Panc1 (cell line): ENCODE measurements around the gene SERTAD4. TPM values are rescaled to one million over a fixed set of nuclear protein-coding genes. Genes with fewer than 3 reads are reported as not detected.

ENCODE experiments used
- ATAC-seq: fragments of 200-7000 bp; cut with Tn5 transposase; 2 replicates; pipeline ENCODE4 v1.9.1; 2020; ENCODE audit warnings: mild to moderate bottlenecking, moderate library complexity
- BruUV-seq: library from RNA; stranded (reverse); fragments of 400-500 nt; replicated peaks from 2 replicates; lab custom pipeline; 2021; lab: Mats Ljungman, UMichigan
- CTCF ChIA-PET: fragments of 300-600 bp; sonication (Branson Sonifier 250); formaldehyde crosslinking; loops from one replicate; lab custom pipeline; 2022; ENCODE audit warnings: antibody characterized with exemption; lab: Charles Lee
- POLR2A ChIA-PET: fragments of 300-600 bp; sonication (Branson Sonifier 250); formaldehyde crosslinking; loops from one replicate; lab custom pipeline; 2022; ENCODE audit warnings: antibody characterized with exemption; lab: Charles Lee
- DNase-seq: peaks from one replicate; pipeline ENCODE4 v3.0.0-alpha.2; 2010; ENCODE audit warnings: low read depth, low spot score
- H3K27ac ChIP-seq: 2 replicates; pipeline ENCODE4 v1.5.1; 2011; ENCODE audit warnings: mild to moderate bottlenecking, low read length, inconsistent platforms
- H3K27me3 ChIP-seq: fragments of 200-500 bp; sonication (Bioruptor generic); 2 replicates; pipeline ENCODE4 v1.6.0; 2014; ENCODE audit warnings: low read length, inconsistent platforms; ENCODE audit not compliant: control insufficient read depth, insufficient read depth
- H3K36me3 ChIP-seq: fragments of 200-500 bp; sonication (Bioruptor generic); 2 replicates; pipeline ENCODE4 v1.5.1; 2014; ENCODE audit warnings: inconsistent platforms, mild to moderate bottlenecking, low read length, moderate library complexity; ENCODE audit not compliant: control insufficient read depth, insufficient read depth
- H3K4me1 ChIP-seq: 2 replicates; pipeline ENCODE4 v1.5.1; 2011; ENCODE audit warnings: inconsistent platforms, mild to moderate bottlenecking, low read length, moderate library complexity; ENCODE audit not compliant: control insufficient read depth, insufficient read depth
- H3K4me3 ChIP-seq, 2 experiments: 2 replicates each; pipeline ENCODE4 v1.5.1; 2011 to 2012; ENCODE audit warnings: low read depth in 2 of 2, low read length in 2 of 2, mild to moderate bottlenecking in 2 of 2, inconsistent platforms in 1 of 2, moderate library complexity in 1 of 2
- H3K9me3 ChIP-seq: fragments of 200-500 bp; sonication (Bioruptor generic); 2 replicates; pipeline ENCODE4 v1.5.1; 2014; ENCODE audit warnings: low read depth, mild to moderate bottlenecking, inconsistent platforms, low read length, moderate library complexity; ENCODE audit not compliant: control insufficient read depth, insufficient read depth
- POLR2AphosphoS5 ChIP-seq: IDR thresholded peaks from 2 replicates; pipeline ENCODE4 v1.6.1; 2012; ENCODE audit warnings: mild to moderate bottlenecking, low read depth, low read length, moderate library complexity
- SIN3A ChIP-seq: IDR thresholded peaks from 2 replicates; pipeline ENCODE4 v1.6.1; 2012; ENCODE audit warnings: low read depth, mild to moderate bottlenecking, low read length, moderate library complexity, borderline replicate concordance; ENCODE audit not compliant: insufficient read depth
- TCF7L2 ChIP-seq: IDR thresholded peaks from 2 replicates; pipeline ENCODE4 v1.6.1; 2011; ENCODE audit warnings: mild to moderate bottlenecking, low read depth, low read length, inconsistent platforms
- in situ Hi-C: cut with HindIII; loops from 2 replicates; pipeline ENCODE4 v1.10.0; 2016; ENCODE audit warnings: low sequenced_read_pairs, low pct_unique_long_range_greater_than_20kb
- intact Hi-C: fragments of 100-400 bp; cut with micrococcal nuclease; formaldehyde crosslinking; loops from one replicate; pipeline ENCODE4 v1.10.0; 2022; ENCODE audit not compliant: unreplicated experiment
- total RNA-seq: library from RNA; stranded (reverse); gene quantifications from one replicate; pipeline ENCODE4 v1.2.1, GENCODE V29; 2021; ENCODE audit not compliant: unreplicated experiment
- TF ChIP-seq, protein P1 (sequence below): fragments of 450-650 bp; IDR thresholded peaks from 2 replicates; pipeline ENCODE4 v1.5.1; 2017; ENCODE audit warnings: mild to moderate bottlenecking
- TF ChIP-seq, protein P2 (sequence below), 2 experiments: IDR thresholded peaks; 2 replicates each; pipeline ENCODE4 v1.6.1; 2011 to 2012; ENCODE audit warnings: low read depth in 2 of 2, control low read depth in 1 of 2, low read length in 1 of 2, mild to moderate bottlenecking in 1 of 2, moderate library complexity in 1 of 2; ENCODE audit not compliant: insufficient read depth in 1 of 2

Gene SERTAD4
- total RNA-seq, 1 experiment from 2014 or later: 0.31 TPM

DNA sequence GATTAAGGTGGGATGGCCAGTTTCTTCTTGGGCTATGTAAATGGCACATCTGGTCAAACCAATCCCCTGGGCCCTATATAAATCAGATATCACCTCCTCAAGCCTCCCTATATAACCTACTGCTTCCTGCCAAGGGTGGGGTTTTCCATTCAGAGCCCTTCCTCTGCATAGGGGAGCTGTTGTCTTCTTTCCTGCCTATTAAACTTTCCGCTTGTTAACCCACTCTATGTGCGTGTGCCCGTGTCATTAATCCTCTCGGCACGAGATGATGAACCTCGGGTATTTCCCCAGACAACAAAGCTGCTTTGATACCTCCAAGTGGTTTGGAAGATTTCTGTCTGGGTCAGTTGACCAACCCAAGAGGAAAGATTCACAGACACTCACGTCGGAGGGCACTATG is 19.3 kb upstream of the SERTAD4 start:
- Histone ChIP-seq H3K4me1 (no peaks in the 10 kb centered on the region), H3K4me3 (no peak overlapping the region), H3K27ac (no peak overlapping the region), H3K27me3 (no peaks in the 10 kb centered on the region), H3K9me3 (no peaks in the 10 kb centered on the region), H3K36me3 (no peaks in the 10 kb centered on the region)
- TF ChIP-seq TCF7L2: no peak
- TF ChIP-seq, protein P1, sequence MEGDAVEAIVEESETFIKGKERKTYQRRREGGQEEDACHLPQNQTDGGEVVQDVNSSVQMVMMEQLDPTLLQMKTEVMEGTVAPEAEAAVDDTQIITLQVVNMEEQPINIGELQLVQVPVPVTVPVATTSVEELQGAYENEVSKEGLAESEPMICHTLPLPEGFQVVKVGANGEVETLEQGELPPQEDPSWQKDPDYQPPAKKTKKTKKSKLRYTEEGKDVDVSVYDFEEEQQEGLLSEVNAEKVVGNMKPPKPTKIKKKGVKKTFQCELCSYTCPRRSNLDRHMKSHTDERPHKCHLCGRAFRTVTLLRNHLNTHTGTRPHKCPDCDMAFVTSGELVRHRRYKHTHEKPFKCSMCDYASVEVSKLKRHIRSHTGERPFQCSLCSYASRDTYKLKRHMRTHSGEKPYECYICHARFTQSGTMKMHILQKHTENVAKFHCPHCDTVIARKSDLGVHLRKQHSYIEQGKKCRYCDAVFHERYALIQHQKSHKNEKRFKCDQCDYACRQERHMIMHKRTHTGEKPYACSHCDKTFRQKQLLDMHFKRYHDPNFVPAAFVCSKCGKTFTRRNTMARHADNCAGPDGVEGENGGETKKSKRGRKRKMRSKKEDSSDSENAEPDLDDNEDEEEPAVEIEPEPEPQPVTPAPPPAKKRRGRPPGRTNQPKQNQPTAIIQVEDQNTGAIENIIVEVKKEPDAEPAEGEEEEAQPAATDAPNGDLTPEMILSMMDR: no peak
- TF ChIP-seq POLR2AphosphoS5: no peak
- TF ChIP-seq, protein P2, sequence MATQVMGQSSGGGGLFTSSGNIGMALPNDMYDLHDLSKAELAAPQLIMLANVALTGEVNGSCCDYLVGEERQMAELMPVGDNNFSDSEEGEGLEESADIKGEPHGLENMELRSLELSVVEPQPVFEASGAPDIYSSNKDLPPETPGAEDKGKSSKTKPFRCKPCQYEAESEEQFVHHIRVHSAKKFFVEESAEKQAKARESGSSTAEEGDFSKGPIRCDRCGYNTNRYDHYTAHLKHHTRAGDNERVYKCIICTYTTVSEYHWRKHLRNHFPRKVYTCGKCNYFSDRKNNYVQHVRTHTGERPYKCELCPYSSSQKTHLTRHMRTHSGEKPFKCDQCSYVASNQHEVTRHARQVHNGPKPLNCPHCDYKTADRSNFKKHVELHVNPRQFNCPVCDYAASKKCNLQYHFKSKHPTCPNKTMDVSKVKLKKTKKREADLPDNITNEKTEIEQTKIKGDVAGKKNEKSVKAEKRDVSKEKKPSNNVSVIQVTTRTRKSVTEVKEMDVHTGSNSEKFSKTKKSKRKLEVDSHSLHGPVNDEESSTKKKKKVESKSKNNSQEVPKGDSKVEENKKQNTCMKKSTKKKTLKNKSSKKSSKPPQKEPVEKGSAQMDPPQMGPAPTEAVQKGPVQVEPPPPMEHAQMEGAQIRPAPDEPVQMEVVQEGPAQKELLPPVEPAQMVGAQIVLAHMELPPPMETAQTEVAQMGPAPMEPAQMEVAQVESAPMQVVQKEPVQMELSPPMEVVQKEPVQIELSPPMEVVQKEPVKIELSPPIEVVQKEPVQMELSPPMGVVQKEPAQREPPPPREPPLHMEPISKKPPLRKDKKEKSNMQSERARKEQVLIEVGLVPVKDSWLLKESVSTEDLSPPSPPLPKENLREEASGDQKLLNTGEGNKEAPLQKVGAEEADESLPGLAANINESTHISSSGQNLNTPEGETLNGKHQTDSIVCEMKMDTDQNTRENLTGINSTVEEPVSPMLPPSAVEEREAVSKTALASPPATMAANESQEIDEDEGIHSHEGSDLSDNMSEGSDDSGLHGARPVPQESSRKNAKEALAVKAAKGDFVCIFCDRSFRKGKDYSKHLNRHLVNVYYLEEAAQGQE (IDR thresholded peaks at IDR 0.05; ENCODE audit: insufficient read depth in 1 of 2, low read depth in 2 of 2, low read length in 1 of 2): no peak
- TF ChIP-seq SIN3A: no peak
- in situ Hi-C loops: no loop called here
- intact Hi-C loops: no loop called here
- no TSS peak for BruUV-seq
- DNase-seq: no peak
- ChIA-PET CTCF (no interaction called here), POLR2A (no interaction called here)
- no peak for ATAC-seq

DNA sequence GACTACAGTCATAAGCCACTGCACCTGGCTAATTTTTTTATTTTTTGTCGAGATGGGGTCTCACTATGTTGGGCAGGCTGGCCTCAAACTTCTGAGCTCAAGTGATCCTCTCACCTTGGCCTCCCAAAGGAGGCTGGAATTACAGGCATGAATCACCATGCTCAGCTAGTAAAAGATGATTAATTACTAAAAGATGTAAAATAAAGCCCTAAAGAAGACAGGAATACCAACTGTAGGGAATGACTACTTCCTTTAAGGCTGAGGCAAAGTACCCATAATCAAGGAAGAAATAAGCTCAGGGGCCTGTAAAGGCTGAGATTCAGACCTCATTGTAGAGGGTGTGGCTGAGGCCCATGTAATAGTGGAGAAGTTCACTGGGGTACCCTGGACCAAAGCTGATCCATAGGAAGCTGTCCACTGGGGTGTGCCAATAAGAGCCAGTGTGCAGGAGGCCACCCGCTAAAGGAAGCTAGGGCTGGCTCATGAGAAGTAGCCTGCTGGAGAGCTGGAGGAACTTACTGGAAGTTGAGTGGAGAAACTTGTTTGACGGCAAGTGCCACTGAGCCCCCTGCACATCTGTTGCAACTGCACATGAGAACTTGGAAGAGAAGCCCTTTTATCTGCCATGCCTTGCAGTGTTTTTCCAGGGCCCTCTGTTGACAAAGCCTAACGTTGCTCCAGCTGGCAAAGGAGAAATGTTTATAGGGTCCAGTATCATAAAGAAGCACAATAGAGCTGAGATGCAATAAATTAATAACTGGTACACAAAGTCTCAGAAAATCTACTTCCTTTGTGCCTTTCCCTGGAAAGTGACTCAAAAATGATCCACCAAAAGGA is 17.8 kb upstream of the SERTAD4 start:
- BruUV-seq: no TSS peak
- in situ Hi-C loops: no loop called here
- Histone ChIP-seq H3K9me3 (no peaks in the 10 kb centered on the region), H3K4me3 (no peak overlapping the region), H3K27ac (no peak overlapping the region), H3K4me1 (no peaks in the 10 kb centered on the region), H3K27me3 (no peaks in the 10 kb centered on the region), H3K36me3 (no peaks in the 10 kb centered on the region)
- DNase-seq (no peak), ATAC-seq (no peak)
- CTCF ChIA-PET: no interaction called here
- TF ChIP-seq, protein P2 (IDR thresholded peaks at IDR 0.05; ENCODE audit: insufficient read depth in 1 of 2, low read depth in 2 of 2, low read length in 1 of 2): no peak
- TF ChIP-seq, protein P1: no peak
- TF ChIP-seq POLR2AphosphoS5: no peak
- TF ChIP-seq TCF7L2: no peak
- TF ChIP-seq SIN3A: no peak
- intact Hi-C loops: no loop called here
- POLR2A ChIA-PET: no interaction called here
